H9 (cell line): ENCODE results near the gene IGFBP7. TPM values are rescaled to one million over a fixed set of nuclear protein-coding genes. Genes with fewer than 3 reads are reported as not detected.

Source experiments
- DNase-seq: peaks from one replicate; pipeline ENCODE4 v3.0.0-alpha.2; 2017
- H2AFZ ChIP-seq: one replicate; pipeline ENCODE4 v1.6.1; 2013; ENCODE audit warnings: mild to moderate bottlenecking, low read length, control low read depth, moderate library complexity
- H2AK5ac ChIP-seq: 2 replicates; pipeline ENCODE4 v1.6.1; 2013; ENCODE audit warnings: low read length, control low read depth, mixed read lengths; ENCODE audit not compliant: insufficient read length
- H2BK120ac ChIP-seq: one replicate; pipeline ENCODE4 v1.6.1; 2013; ENCODE audit warnings: low read depth, mild to moderate bottlenecking, low read length, control low read depth, inconsistent platforms; ENCODE audit not compliant: poor library complexity, severe bottlenecking
- H2BK12ac ChIP-seq: 2 replicates; pipeline ENCODE4 v1.6.1; 2013; ENCODE audit warnings: low read length, control low read depth, mixed read lengths, low read depth; ENCODE audit not compliant: insufficient read length
- H2BK15ac ChIP-seq: 2 replicates; pipeline ENCODE4 v1.6.1; 2013; ENCODE audit warnings: low read depth, low read length, control low read depth
- H2BK20ac ChIP-seq: one replicate; pipeline ENCODE4 v1.6.1; 2013; ENCODE audit warnings: low read depth, mild to moderate bottlenecking, low read length, control low read depth, inconsistent platforms; ENCODE audit not compliant: poor library complexity, severe bottlenecking
- H2BK5ac ChIP-seq: 2 replicates; pipeline ENCODE4 v1.6.1; 2013; ENCODE audit warnings: low read length, control low read depth, mixed read lengths; ENCODE audit not compliant: insufficient read length
- H3K14ac ChIP-seq: 2 replicates; pipeline ENCODE4 v1.6.1; 2013; ENCODE audit warnings: low read length, control low read depth; ENCODE audit not compliant: insufficient read depth
- H3K18ac ChIP-seq: 2 replicates; pipeline ENCODE4 v1.6.1; 2013; ENCODE audit warnings: low read depth, mild to moderate bottlenecking, mixed read lengths, low read length, control low read depth; ENCODE audit not compliant: insufficient read length
- H3K23ac ChIP-seq: 2 replicates; pipeline ENCODE4 v1.6.1; 2013; ENCODE audit warnings: low read length, control low read depth, mixed read lengths, low read depth; ENCODE audit not compliant: insufficient read length
- H3K23me2 ChIP-seq: 2 replicates; pipeline ENCODE4 v1.6.1; 2013; ENCODE audit warnings: low read depth, mild to moderate bottlenecking, mixed read lengths, low read length, control low read depth; ENCODE audit not compliant: insufficient read length, poor library complexity, severe bottlenecking
- H3K27ac ChIP-seq: 2 replicates; pipeline ENCODE4 v1.5.1; 2013; ENCODE audit warnings: low read length, control low read depth, mixed read lengths, low read depth; ENCODE audit not compliant: insufficient read length
- H3K27me3 ChIP-seq: 2 replicates; pipeline ENCODE4 v1.6.1; 2013; ENCODE audit warnings: low read length, control low read depth, inconsistent platforms; ENCODE audit not compliant: insufficient read depth
- H3K4ac ChIP-seq: 2 replicates; pipeline ENCODE4 v1.6.1; 2013; ENCODE audit warnings: low read depth, mild to moderate bottlenecking, control low read depth, inconsistent platforms, low read length, moderate library complexity
- H3K4me1 ChIP-seq: 2 replicates; pipeline ENCODE4 v1.6.1; 2013; ENCODE audit warnings: low read length, control low read depth, inconsistent platforms; ENCODE audit not compliant: insufficient read depth
- H3K4me2 ChIP-seq: 2 replicates; pipeline ENCODE4 v1.6.1; 2013; ENCODE audit warnings: low read length, control low read depth, mixed read lengths; ENCODE audit not compliant: insufficient read length, insufficient read depth
- H3K56ac ChIP-seq: 2 replicates; pipeline ENCODE4 v1.6.1; 2013; ENCODE audit warnings: low read depth, mild to moderate bottlenecking, mixed read lengths, low read length, control low read depth; ENCODE audit not compliant: insufficient read length
- H3K79me1 ChIP-seq: 2 replicates; pipeline ENCODE4 v1.6.1; 2013; ENCODE audit warnings: low read depth, mild to moderate bottlenecking, moderate library complexity, low read length, control low read depth, inconsistent platforms; ENCODE audit not compliant: insufficient read depth, poor library complexity, severe bottlenecking
- H3K79me2 ChIP-seq: 2 replicates; pipeline ENCODE4 v1.6.1; 2013; ENCODE audit warnings: low read length, control low read depth, inconsistent platforms; ENCODE audit not compliant: insufficient read depth
- H3K9ac ChIP-seq: 2 replicates; pipeline ENCODE4 v1.6.1; 2013; ENCODE audit warnings: low read length, control low read depth, mixed read lengths; ENCODE audit not compliant: insufficient read length; ENCODE audit errors: extremely low read depth
- H3K9me3 ChIP-seq: one replicate; pipeline ENCODE4 v1.6.1; 2013; ENCODE audit warnings: low read depth, low read length, inconsistent platforms; ENCODE audit not compliant: control insufficient read depth
- H3T11ph ChIP-seq: one replicate; pipeline ENCODE4 v1.6.1; 2013; ENCODE audit warnings: mild to moderate bottlenecking, low read length, control low read depth, inconsistent platforms
- H4K20me1 ChIP-seq: one replicate; pipeline ENCODE4 v1.6.1; 2013; ENCODE audit not compliant: control insufficient read depth, insufficient read length, insufficient read depth
- H4K5ac ChIP-seq: 2 replicates; pipeline ENCODE4 v1.6.1; 2013; ENCODE audit warnings: low read depth, mild to moderate bottlenecking, mixed read lengths, low read length, control low read depth; ENCODE audit not compliant: insufficient read length
- H4K8ac ChIP-seq: replicated peaks from 2 replicates; pipeline ENCODE4 v1.6.1; 2013; ENCODE audit warnings: low read length, control low read depth, mixed read lengths, low read depth; ENCODE audit not compliant: insufficient read length
- H4K91ac ChIP-seq: 2 replicates; pipeline ENCODE4 v1.6.1; 2013; ENCODE audit warnings: low read depth, mild to moderate bottlenecking, moderate library complexity, mixed read lengths, low read length, control low read depth; ENCODE audit not compliant: insufficient read length
- H3K27ac Mint-ChIP-seq, 3 experiments: 2 replicates in 2 of 3; 3 replicates in 1 of 3; pipeline ENCODE4 v1.8.0; 2020 to 2021; ENCODE audit warnings: mixed read lengths in 3 of 3, mild to moderate bottlenecking in 1 of 3, moderate library complexity in 1 of 3
- H3K27me3 Mint-ChIP-seq: 2 replicates; pipeline ENCODE4 v1.8.0; 2021; ENCODE audit warnings: low read depth, mild to moderate bottlenecking, moderate library complexity, mixed read lengths
- H3K36me3 Mint-ChIP-seq, 3 experiments: 2 replicates in 2 of 3; 3 replicates in 1 of 3; pipeline ENCODE4 v1.8.0; 2020 to 2021; ENCODE audit warnings: low read depth in 3 of 3, mixed read lengths in 3 of 3; ENCODE audit not compliant: insufficient read depth in 1 of 3
- H3K4me1 Mint-ChIP-seq, 2 experiments: 2 replicates each; pipeline ENCODE4 v1.8.0; 2020; ENCODE audit warnings: mixed read lengths in 2 of 2
- H3K4me3 Mint-ChIP-seq, 2 experiments: 2 replicates in 1 of 2; 3 replicates in 1 of 2; pipeline ENCODE4 v1.8.0; 2020 to 2021; ENCODE audit warnings: mild to moderate bottlenecking in 2 of 2, mixed read lengths in 2 of 2, moderate library complexity in 1 of 2
- H3K9me3 Mint-ChIP-seq, 2 experiments: 2 replicates in 1 of 2; 3 replicates in 1 of 2; pipeline ENCODE4 v1.8.0; 2020; ENCODE audit warnings: mild to moderate bottlenecking in 2 of 2, mixed read lengths in 2 of 2, moderate library complexity in 1 of 2
- WGBS: extraction: QIAGEN DNeasy Blood & Tissue Kit; methylation state at CpG from one replicate; pipeline ENCODE4 v1.1.7; 2013; ENCODE audit warnings: missing lambda C conversion rate, low lambda C conversion rate, mixed read lengths; ENCODE audit not compliant: insufficient read length; ENCODE audit errors: extremely low coverage; 5-methylcytosine and 5-hydroxymethylcytosine counted together
- total RNA-seq: library from RNA; stranded (reverse); gene quantifications from 2 replicates; pipeline ENCODE4 v1.2.1, GENCODE V29; 2021
- TF ChIP-seq, protein P1 (sequence below): fragments of 200-600 bp; sonication (generic); conservative IDR thresholded peaks from 3 replicates; pipeline ENCODE4 v1.8.0; 2021; ENCODE audit warnings: antibody characterized with exemption, mild to moderate bottlenecking

The IGFBP7 gene
- total RNA-seq, 1 experiment from 2014 or later: 0.37 TPM

DNA sequence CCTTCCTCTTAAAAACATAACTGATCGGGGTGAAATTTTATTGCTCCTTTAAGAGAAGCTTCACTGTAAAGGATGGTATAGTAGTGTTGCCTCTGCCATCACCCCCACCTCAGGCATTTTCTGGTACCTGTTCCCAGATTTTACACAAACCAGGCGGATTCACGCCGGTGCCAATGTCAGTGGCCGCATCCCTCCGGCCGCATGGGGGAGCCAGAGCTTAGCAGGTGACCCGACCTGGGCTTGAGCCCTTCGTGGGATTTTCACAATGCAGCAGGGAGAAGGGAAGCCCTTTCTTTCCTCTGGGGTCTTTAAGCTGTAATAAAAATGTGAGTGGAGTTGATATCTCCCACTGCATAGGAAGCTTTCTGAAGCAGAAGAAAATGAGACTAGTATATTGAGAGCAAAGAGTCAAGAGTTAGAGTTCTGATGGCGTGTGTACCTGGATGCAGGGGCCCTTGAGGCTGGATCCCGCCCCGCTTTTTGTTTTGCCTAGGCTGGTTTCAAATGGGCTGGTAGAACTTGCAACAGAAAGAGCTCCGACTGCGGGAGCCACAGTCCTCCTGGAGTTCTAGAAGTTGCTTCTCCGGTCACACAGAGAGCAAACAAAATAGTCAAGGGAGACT is 72.1 kb downstream of the IGFBP7 start:
- WGBS: no CpG with 5 or more reads among the region's 15 CpGs
- H3K27ac Mint-ChIP-seq: peak overlapping the region in 1 of 3 experiments; percentile 6; a peak in 1 of 7 replicates
- H3K9me3 ChIP-seq: no peaks in the 10 kb centered on the region

More for the DNA sequence above, 72.1 kb downstream of the IGFBP7 start:
- Histone ChIP-seq H4K8ac (no peak overlapping the region), H2BK120ac (no peak overlapping the region), H3T11ph (no peak overlapping the region), H3K27me3 (no peaks in the 10 kb centered on the region), H4K20me1 (no peaks in the 10 kb centered on the region), H3K18ac (no peak overlapping the region), H3K56ac (no peak overlapping the region), H2BK12ac (no peak overlapping the region), H2BK15ac (no peak overlapping the region), H3K9ac (no peak overlapping the region), H2BK5ac (no peak overlapping the region), H2BK20ac (no peak overlapping the region), H2AFZ (peak overlapping the region; percentile 93), H3K79me2 (no peaks in the 10 kb centered on the region), H4K5ac (no peak overlapping the region), H3K4ac (no peak overlapping the region), H3K14ac (no peak overlapping the region), H3K79me1 (no peaks in the 10 kb centered on the region), H3K27ac (no peak overlapping the region), H3K4me2 (peak overlapping the region; percentile 28), H4K91ac (no peak overlapping the region), H3K23ac (no peak overlapping the region), H3K23me2 (no peaks in the 10 kb centered on the region), H3K4me1 (no peaks in the 10 kb centered on the region; the same call in 1 of the 2 replicates), H2AK5ac (no peak overlapping the region)
- no peaks in the 10 kb centered on the region for H3K36me3 Mint-ChIP-seq
- H3K27me3 Mint-ChIP-seq: peaks cover 10% of the 10 kb centered on the region
- H3K4me1 Mint-ChIP-seq: peaks cover 20 to 23% of the 10 kb centered on the region in 2 experiments
- DNase-seq: peak; percentile 79
- peak overlapping the region; percentile 56 to 68 for H3K4me3 Mint-ChIP-seq
- TF ChIP-seq, protein P1, sequence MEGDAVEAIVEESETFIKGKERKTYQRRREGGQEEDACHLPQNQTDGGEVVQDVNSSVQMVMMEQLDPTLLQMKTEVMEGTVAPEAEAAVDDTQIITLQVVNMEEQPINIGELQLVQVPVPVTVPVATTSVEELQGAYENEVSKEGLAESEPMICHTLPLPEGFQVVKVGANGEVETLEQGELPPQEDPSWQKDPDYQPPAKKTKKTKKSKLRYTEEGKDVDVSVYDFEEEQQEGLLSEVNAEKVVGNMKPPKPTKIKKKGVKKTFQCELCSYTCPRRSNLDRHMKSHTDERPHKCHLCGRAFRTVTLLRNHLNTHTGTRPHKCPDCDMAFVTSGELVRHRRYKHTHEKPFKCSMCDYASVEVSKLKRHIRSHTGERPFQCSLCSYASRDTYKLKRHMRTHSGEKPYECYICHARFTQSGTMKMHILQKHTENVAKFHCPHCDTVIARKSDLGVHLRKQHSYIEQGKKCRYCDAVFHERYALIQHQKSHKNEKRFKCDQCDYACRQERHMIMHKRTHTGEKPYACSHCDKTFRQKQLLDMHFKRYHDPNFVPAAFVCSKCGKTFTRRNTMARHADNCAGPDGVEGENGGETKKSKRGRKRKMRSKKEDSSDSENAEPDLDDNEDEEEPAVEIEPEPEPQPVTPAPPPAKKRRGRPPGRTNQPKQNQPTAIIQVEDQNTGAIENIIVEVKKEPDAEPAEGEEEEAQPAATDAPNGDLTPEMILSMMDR: peak; percentile 99
- no peaks in the 10 kb centered on the region for H3K9me3 Mint-ChIP-seq
